ENCODE data around the gene EPHB1. TPM values are rescaled to one million over a fixed set of nuclear protein-coding genes. Genes with fewer than 3 reads are reported as not detected.
"Not testable (repeated sequence)": the region's sequence is repeated elsewhere in the genome, so short reads cannot be mapped to it uniquely, and the experiment has no call there.

Gene EPHB1
- total RNA-seq, 1 experiment from 2014 or later = 7.0 TPM

DNA sequence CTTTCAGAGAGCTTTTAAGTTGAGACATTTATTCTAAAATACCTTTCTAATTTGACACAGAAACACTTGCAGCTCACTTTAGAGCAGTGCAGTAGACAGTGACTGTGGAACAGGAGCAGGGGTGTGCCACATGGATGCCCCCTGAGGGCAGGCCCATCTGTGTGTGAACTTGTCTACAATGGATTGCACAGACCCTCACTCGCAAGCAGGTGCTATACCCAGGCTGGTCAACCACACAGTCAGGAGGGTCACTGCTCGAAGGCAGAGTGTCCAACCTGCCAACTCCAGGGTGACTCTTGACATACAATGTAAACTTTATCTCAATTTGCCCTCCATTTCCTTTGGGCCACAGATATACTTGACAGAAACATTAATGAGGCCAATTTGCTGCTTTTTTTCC, 437.2 kb downstream of the EPHB1 start (continued):
- TF ChIP-seq, protein P1, sequence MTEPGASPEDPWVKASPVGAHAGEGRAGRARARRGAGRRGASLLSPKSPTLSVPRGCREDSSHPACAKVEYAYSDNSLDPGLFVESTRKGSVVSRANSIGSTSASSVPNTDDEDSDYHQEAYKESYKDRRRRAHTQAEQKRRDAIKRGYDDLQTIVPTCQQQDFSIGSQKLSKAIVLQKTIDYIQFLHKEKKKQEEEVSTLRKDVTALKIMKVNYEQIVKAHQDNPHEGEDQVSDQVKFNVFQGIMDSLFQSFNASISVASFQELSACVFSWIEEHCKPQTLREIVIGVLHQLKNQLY (CRISPR knock-in tag; IDR thresholded peaks at IDR 0.05) = no peak
- no peak for TF ChIP-seq ZNF396 (CRISPR knock-in tag; IDR thresholded peaks at IDR 0.05; ENCODE audit: borderline replicate concordance)
- no peak for TF ChIP-seq NFATC4 (CRISPR knock-in tag; IDR thresholded peaks at IDR 0.05)
- TF ChIP-seq ESRRA (CRISPR knock-in tag; IDR thresholded peaks at IDR 0.05; ENCODE audit: borderline replicate concordance) = no peak
- TF ChIP-seq, protein P2, sequence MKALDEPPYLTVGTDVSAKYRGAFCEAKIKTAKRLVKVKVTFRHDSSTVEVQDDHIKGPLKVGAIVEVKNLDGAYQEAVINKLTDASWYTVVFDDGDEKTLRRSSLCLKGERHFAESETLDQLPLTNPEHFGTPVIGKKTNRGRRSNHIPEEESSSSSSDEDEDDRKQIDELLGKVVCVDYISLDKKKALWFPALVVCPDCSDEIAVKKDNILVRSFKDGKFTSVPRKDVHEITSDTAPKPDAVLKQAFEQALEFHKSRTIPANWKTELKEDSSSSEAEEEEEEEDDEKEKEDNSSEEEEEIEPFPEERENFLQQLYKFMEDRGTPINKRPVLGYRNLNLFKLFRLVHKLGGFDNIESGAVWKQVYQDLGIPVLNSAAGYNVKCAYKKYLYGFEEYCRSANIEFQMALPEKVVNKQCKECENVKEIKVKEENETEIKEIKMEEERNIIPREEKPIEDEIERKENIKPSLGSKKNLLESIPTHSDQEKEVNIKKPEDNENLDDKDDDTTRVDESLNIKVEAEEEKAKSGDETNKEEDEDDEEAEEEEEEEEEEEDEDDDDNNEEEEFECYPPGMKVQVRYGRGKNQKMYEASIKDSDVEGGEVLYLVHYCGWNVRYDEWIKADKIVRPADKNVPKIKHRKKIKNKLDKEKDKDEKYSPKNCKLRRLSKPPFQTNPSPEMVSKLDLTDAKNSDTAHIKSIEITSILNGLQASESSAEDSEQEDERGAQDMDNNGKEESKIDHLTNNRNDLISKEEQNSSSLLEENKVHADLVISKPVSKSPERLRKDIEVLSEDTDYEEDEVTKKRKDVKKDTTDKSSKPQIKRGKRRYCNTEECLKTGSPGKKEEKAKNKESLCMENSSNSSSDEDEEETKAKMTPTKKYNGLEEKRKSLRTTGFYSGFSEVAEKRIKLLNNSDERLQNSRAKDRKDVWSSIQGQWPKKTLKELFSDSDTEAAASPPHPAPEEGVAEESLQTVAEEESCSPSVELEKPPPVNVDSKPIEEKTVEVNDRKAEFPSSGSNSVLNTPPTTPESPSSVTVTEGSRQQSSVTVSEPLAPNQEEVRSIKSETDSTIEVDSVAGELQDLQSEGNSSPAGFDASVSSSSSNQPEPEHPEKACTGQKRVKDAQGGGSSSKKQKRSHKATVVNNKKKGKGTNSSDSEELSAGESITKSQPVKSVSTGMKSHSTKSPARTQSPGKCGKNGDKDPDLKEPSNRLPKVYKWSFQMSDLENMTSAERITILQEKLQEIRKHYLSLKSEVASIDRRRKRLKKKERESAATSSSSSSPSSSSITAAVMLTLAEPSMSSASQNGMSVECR (CRISPR knock-in tag; IDR thresholded peaks at IDR 0.05; ENCODE audit: borderline replicate concordance) = no peak
- TF ChIP-seq, protein P3, sequence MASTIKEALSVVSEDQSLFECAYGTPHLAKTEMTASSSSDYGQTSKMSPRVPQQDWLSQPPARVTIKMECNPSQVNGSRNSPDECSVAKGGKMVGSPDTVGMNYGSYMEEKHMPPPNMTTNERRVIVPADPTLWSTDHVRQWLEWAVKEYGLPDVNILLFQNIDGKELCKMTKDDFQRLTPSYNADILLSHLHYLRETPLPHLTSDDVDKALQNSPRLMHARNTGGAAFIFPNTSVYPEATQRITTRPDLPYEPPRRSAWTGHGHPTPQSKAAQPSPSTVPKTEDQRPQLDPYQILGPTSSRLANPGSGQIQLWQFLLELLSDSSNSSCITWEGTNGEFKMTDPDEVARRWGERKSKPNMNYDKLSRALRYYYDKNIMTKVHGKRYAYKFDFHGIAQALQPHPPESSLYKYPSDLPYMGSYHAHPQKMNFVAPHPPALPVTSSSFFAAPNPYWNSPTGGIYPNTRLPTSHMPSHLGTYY (CRISPR knock-in tag; IDR thresholded peaks at IDR 0.05) = no peak
- TF ChIP-seq, protein P4, sequence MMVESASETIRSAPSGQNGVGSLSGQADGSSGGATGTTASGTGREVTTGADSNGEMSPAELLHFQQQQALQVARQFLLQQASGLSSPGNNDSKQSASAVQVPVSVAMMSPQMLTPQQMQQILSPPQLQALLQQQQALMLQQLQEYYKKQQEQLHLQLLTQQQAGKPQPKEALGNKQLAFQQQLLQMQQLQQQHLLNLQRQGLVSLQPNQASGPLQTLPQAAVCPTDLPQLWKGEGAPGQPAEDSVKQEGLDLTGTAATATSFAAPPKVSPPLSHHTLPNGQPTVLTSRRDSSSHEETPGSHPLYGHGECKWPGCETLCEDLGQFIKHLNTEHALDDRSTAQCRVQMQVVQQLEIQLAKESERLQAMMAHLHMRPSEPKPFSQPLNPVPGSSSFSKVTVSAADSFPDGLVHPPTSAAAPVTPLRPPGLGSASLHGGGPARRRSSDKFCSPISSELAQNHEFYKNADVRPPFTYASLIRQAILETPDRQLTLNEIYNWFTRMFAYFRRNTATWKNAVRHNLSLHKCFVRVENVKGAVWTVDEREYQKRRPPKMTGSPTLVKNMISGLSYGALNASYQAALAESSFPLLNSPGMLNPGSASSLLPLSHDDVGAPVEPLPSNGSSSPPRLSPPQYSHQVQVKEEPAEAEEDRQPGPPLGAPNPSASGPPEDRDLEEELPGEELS (CRISPR knock-in tag; IDR thresholded peaks at IDR 0.05) = no peak
- TF ChIP-seq ATF1 (CRISPR knock-in tag; IDR thresholded peaks at IDR 0.05) = no peak
- TF ChIP-seq, protein P5, sequence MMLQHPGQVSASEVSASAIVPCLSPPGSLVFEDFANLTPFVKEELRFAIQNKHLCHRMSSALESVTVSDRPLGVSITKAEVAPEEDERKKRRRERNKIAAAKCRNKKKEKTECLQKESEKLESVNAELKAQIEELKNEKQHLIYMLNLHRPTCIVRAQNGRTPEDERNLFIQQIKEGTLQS (CRISPR knock-in tag; conservative IDR thresholded peaks at IDR 0.05) = no peak
- no peak for TF ChIP-seq MYBL2 (CRISPR knock-in tag; IDR thresholded peaks at IDR 0.05)

DNA sequence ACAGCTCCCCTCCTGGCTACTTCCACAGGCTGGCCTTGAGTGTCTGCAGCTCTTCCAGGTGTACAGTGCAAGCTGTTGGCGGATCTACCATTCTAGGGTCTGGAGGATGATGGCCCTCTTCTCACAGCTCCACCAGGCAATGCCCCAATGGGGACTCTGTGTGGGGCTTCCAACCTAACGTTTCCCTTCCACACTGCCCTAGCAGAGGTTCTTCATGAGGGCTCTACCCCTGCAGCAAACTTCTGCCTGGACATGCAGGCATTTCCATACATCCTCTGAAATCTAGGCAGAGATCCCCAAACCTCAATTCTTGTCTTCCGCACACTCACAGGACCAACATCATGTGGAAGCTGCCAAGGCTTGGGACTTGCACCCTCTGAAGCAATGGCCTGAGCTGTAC, 438.4 kb downstream of the EPHB1 start:
- DNase-seq (ENCODE audit: low spot score); ATAC-seq; H3K27me3 Mint-ChIP-seq (ENCODE audit: low read depth); POLR2A ChIA-PET; H3K4me3 Mint-ChIP-seq; H3K27ac Mint-ChIP-seq; CTCF ChIA-PET: not testable (repeated sequence)
- Mint-ChIP-seq H3K4me1 (peaks cover 46% of the 10 kb centered on the region), H3K9me3 (peaks cover 43% of the 10 kb centered on the region), H3K36me3 (peaks cover 34% of the 10 kb centered on the region)

DNA sequence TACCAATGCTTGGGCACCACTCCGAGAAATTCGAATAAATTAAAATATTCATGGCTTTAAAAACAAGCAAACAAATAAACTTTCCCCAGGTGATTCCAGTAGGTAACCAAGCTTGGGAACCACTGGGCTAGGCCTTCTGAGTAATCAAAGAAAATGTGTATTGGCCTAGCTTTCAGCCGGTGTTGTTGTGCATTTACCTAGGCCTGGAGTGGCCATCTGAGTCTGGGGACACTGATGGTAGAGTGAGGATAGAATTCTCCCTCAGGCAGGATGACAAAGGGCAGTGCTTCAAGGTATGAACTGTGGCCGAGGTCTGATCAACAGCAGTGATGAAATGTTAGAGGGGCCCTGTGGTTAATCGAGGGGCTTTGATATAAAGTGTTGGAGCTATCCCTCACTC, 440.5 kb downstream of the EPHB1 start:
- no peak overlapping the region for H3K4me3 Mint-ChIP-seq
- H3K36me3 Mint-ChIP-seq = peaks cover 34% of the 10 kb centered on the region
- ChIA-PET CTCF (interaction anchor here (1.4 kb wide), 1 partner anchor 441 kb away, joined by 4 read pairs; the partner anchor contains the start of gene EPHB1), POLR2A (no interaction called here)
- H3K27me3 Mint-ChIP-seq (ENCODE audit: low read depth) = peaks cover 3% of the 10 kb centered on the region; the same call in 1 of the 2 replicates
- TF ChIP-seq KAT7 (CRISPR knock-in tag; IDR thresholded peaks at IDR 0.05; ENCODE audit: borderline replicate concordance) (no peak), FOXK1 (CRISPR knock-in tag; IDR thresholded peaks at IDR 0.05) (no peak), TEAD1 (CRISPR knock-in tag; IDR thresholded peaks at IDR 0.05) (no peak)
- H3K27ac Mint-ChIP-seq = no peak overlapping the region
- DNase-seq (ENCODE audit: low spot score) = no peak
- peaks cover 42% of the 10 kb centered on the region for H3K9me3 Mint-ChIP-seq
- ATAC-seq = no peak
- peaks cover 46% of the 10 kb centered on the region for H3K4me1 Mint-ChIP-seq
